Stimulated activated memory B cell treated with anti-CD40 and anti-IgM and Interleukin-4, amounts not matched to agents 10 μg/mL and 1 μg/mL and 100 μg/mL, for 72 hours (primary cell): ENCODE results near the gene MYO7B.

Experiments
- ATAC-seq: fragments of 150-1000 bp; cut with Tn5 transposase; 2 replicates; pipeline ENCODE4 v1.10.0; 2021
- H3K27ac Mint-ChIP-seq: one replicate; pipeline ENCODE4 v1.8.0; 2022; ENCODE audit warnings: mild to moderate bottlenecking, mixed read lengths
- H3K27me3 Mint-ChIP-seq: one replicate; pipeline ENCODE4 v1.8.0; 2022; ENCODE audit warnings: mixed read lengths
- H3K36me3 Mint-ChIP-seq: one replicate; pipeline ENCODE4 v1.8.0; 2022; ENCODE audit warnings: mixed read lengths
- H3K4me1 Mint-ChIP-seq: one replicate; pipeline ENCODE4 v1.8.0; 2022; ENCODE audit warnings: mixed read lengths
- H3K4me3 Mint-ChIP-seq: one replicate; pipeline ENCODE4 v1.8.0; 2022; ENCODE audit warnings: mild to moderate bottlenecking, moderate library complexity, mixed read lengths
- H3K9me3 Mint-ChIP-seq: one replicate; pipeline ENCODE4 v1.8.0; 2022; ENCODE audit warnings: mixed read lengths

The MYO7B gene

GRCh38 chr2:127581516-127582490 lies 46.3 kb downstream of the MYO7B start:
- H3K27ac Mint-ChIP-seq = no peak overlapping the region
- H3K27me3 Mint-ChIP-seq = no peaks in the 10 kb centered on the region
- no peaks in the 10 kb centered on the region for H3K9me3 Mint-ChIP-seq
- H3K4me3 Mint-ChIP-seq = no peak overlapping the region
- no peaks in the 10 kb centered on the region for H3K36me3 Mint-ChIP-seq
- H3K4me1 Mint-ChIP-seq = peaks cover 26% of the 10 kb centered on the region
- no peak for ATAC-seq

DNA sequence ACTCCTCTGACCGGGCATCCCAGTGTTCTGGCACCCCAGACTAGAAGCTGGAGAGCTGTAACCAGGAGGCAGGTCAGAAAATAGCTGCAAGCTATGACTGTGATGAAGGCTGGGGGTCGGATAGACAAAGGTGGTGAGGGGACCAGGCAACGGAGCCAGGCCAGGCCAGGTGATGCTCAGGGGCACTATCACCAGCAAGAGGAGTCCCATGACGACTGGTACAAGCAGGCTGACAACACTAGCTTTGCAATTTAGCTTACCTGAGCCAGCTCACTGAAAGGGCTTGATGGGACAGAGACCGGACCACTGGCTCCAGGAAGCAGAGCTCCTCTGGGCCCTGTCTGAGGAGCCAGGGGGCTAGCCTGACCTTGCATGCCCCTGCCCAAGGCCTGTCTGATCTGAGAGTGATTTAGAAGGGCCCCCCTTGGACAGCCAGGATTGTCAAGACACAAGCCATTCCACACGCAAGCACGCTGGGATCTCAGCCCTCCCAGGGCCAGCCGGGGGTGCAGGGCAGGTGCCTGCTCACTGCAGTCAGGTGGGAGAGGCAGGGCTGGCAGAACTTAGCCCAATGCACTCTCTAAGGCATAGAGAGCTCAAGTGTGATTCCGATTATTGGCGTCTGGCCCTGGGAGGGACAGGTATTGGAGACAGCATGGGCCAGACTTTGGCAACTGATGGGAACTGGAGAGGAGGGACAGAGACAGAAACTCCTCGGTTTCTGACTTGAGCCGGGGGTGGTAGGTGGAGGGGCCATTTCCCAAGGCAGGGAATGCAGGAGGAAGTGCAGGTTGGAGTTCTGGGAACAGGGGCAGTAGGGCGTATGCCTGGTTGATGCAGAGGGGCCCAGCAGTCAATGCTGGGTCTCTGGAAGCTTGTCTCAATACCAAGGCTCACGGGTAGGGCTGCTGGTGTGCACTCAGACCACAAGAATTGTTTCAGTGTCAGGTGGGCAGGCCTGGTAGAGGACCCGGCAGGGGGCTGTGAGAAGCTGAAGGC lies 47.7 kb downstream of the MYO7B start:
- Mint-ChIP-seq H3K9me3 (no peaks in the 10 kb centered on the region), H3K27ac (no peak overlapping the region), H3K27me3 (no peaks in the 10 kb centered on the region), H3K36me3 (no peaks in the 10 kb centered on the region), H3K4me3 (no peak overlapping the region), H3K4me1 (peaks cover 16% of the 10 kb centered on the region)
- peak; percentile 3 for ATAC-seq

DNA sequence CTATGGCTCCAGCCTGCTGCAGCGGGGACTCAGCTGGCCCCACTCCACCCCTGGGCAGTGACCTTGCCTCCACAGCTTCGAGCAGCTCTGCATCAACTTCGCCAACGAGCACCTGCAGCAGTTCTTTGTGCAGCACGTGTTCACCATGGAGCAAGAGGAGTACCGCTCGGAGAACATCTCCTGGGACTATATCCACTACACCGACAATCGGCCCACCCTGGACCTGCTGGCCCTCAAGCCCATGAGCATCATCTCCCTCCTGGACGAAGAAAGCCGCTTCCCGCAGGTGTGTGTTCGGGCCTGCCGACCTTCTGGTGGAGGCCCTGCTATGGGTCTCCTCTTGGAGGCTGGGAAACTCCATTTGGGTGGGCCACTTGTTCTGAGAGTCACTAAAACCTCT lies 48.6 kb downstream of the MYO7B start:
- H3K36me3 Mint-ChIP-seq = no peaks in the 10 kb centered on the region
- H3K27me3 Mint-ChIP-seq = no peaks in the 10 kb centered on the region
- H3K27ac Mint-ChIP-seq = no peak overlapping the region
- H3K9me3 Mint-ChIP-seq = no peaks in the 10 kb centered on the region
- H3K4me3 Mint-ChIP-seq = no peak overlapping the region
- H3K4me1 Mint-ChIP-seq = peaks cover 7% of the 10 kb centered on the region
- no peak for ATAC-seq

- no peaks in the 10 kb centered on the region for H3K9me3 Mint-ChIP-seq
- no peak overlapping the region for H3K27ac Mint-ChIP-seq
- H3K4me3 Mint-ChIP-seq = no peak overlapping the region
- peaks cover 6% of the 10 kb centered on the region for H3K4me1 Mint-ChIP-seq
- H3K27me3 Mint-ChIP-seq = no peaks in the 10 kb centered on the region
- no peak for ATAC-seq
- H3K36me3 Mint-ChIP-seq = no peaks in the 10 kb centered on the region
Measured at GRCh38 chr2:127584516-127585033, 49.1 kb downstream of the MYO7B start.

- ATAC-seq = no peak
- Mint-ChIP-seq H3K27ac (no peak overlapping the region), H3K4me1 (peaks cover 6% of the 10 kb centered on the region), H3K27me3 (no peaks in the 10 kb centered on the region), H3K36me3 (no peaks in the 10 kb centered on the region), H3K9me3 (no peaks in the 10 kb centered on the region), H3K4me3 (no peak overlapping the region)
Measured at GRCh38 chr2:127585270-127585807, 49.9 kb downstream of the MYO7B start.

- H3K27ac Mint-ChIP-seq = no peak overlapping the region
- no peak for ATAC-seq
- H3K36me3 Mint-ChIP-seq = no peaks in the 10 kb centered on the region
- no peaks in the 10 kb centered on the region for H3K27me3 Mint-ChIP-seq
- no peaks in the 10 kb centered on the region for H3K9me3 Mint-ChIP-seq
- H3K4me3 Mint-ChIP-seq = no peak overlapping the region
- H3K4me1 Mint-ChIP-seq = peaks cover 9% of the 10 kb centered on the region
Measured at GRCh38 chr2:127586136-127586535, 50.7 kb downstream of the MYO7B start.

GRCh38 chr2:127586746-127587295 lies 51.3 kb downstream of the MYO7B start:
- no peaks in the 10 kb centered on the region for H3K9me3 Mint-ChIP-seq

DNA sequence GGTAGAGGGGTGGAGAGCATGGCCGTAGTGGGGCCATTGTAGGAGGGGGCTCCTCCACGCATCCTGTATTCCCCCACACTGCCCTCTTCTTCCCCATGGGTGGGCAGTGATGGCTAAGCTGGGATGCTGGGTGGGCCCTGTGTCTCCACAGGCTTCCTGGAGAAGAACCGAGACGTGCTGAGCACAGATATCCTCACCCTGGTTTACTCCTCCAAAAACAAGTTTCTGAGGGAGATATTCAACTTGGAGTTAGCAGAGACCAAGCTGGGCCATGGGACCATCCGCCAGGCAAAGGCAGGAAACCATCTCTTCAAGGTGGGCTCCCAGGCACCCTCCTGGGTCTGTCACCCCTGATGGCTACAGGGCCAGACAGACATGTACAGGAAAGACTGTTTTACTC lies 52.8 kb downstream of the MYO7B start:
- H3K4me3 Mint-ChIP-seq = no peak overlapping the region
- no peaks in the 10 kb centered on the region for H3K27me3 Mint-ChIP-seq
- no peaks in the 10 kb centered on the region for H3K36me3 Mint-ChIP-seq
- H3K9me3 Mint-ChIP-seq = no peaks in the 10 kb centered on the region
- H3K4me1 Mint-ChIP-seq = peaks cover 15% of the 10 kb centered on the region
- no peak overlapping the region for H3K27ac Mint-ChIP-seq
- ATAC-seq = no peak

More at GRCh38 chr2:127586746-127587295, 51.3 kb downstream of the MYO7B start:
- Mint-ChIP-seq H3K4me1 (peaks cover 15% of the 10 kb centered on the region), H3K4me3 (no peak overlapping the region), H3K36me3 (no peaks in the 10 kb centered on the region), H3K27ac (no peak overlapping the region), H3K27me3 (no peaks in the 10 kb centered on the region)
- ATAC-seq = no peak

DNA sequence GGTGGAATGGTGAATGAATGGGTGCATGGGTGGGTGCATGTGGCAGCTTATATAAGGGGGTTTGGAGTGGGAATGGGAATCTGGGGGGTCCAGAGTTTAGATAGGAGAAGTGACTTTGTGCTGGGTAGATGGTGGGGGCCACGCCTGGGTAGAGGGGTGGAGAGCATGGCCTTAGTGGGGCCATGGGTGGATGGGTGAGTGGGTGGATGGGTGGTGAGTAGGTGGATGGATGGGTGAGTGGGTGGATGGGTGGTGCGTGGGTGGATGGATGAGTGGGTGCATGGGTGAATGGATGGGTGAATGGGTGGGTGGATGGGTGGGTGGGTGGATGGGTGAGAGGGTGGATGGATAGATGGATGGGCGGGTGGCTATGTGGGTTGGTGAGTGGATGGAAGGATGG lies 53.9 kb downstream of the MYO7B start:
- Mint-ChIP-seq H3K4me3 (no peak overlapping the region), H3K36me3 (no peaks in the 10 kb centered on the region), H3K27ac (no peak overlapping the region), H3K27me3 (no peaks in the 10 kb centered on the region), H3K9me3 (no peaks in the 10 kb centered on the region), H3K4me1 (peaks cover 20% of the 10 kb centered on the region)
- peak; percentile 14 for ATAC-seq

DNA sequence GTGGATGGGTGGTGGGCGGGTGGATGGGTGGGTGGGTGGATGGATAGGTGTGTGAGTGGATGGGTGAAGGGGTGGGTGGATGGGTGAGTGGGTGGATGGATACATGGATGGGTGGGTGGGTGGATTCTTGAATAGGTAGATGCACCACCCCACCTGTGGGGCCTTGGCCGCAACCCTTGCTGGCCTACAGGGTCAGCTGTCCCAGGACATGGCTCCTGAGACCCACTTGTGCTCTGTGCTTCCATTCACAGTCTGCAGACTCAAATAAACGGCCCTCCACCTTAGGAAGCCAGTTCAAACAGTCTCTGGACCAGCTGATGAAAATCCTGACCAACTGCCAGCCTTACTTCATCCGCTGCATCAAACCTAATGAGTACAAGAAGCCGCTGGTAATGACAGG lies 54.4 kb downstream of the MYO7B start:
- Mint-ChIP-seq H3K36me3 (no peaks in the 10 kb centered on the region), H3K4me3 (no peak overlapping the region), H3K4me1 (peaks cover 24% of the 10 kb centered on the region), H3K27ac (no peak overlapping the region), H3K9me3 (no peaks in the 10 kb centered on the region), H3K27me3 (no peaks in the 10 kb centered on the region)
- ATAC-seq = no peak

DNA sequence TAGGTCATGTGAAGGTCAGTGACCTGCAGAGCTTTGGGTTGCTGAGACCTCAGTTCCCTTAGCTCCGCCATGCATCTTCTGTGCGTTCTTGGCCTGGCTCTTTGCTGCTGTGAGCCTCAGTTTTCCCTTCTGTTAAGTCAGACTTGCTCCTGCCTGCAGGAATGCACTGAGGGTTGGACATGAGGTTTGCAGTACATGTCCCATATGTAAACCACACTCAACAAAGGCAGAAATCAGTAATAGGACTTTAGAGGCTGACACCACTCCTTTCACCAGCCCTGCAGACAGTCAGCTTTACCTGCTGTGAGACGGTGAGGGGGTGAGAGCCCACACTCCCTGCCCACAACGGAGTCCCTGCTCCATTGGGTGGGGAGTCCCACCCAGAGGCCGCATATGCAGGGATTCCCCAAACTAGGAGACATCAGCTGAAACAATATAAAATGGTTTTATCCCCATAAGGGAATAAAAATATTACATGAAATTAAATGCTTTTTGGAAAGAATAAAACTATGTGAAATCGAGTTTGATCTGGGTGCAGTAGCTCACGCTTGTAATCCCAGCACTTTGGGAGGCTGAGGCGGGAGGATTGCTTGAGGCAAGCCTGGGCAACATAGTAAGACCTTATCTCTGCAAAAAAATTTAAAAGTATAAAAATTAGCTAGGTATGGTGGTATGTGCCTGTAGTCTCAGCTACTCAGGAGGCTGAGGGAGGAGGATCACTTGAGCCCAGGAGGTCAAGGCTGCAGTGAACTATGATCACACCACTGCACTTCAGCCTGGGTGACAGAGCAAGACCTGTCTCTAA lies 55.1 kb downstream of the MYO7B start:
- no peaks in the 10 kb centered on the region for H3K27me3 Mint-ChIP-seq
- H3K9me3 Mint-ChIP-seq = peaks cover 3% of the 10 kb centered on the region
- peaks cover 32% of the 10 kb centered on the region for H3K4me1 Mint-ChIP-seq
- no peak overlapping the region for H3K4me3 Mint-ChIP-seq
- H3K27ac Mint-ChIP-seq = peak overlapping the region; percentile 51
- peaks cover 4% of the 10 kb centered on the region for H3K36me3 Mint-ChIP-seq
- no peak for ATAC-seq

GRCh38 chr2:127591221-127591923 lies 55.9 kb downstream of the MYO7B start:
- H3K27ac Mint-ChIP-seq = peak overlapping the region; percentile 51
- peak; percentile 84 for ATAC-seq

DNA sequence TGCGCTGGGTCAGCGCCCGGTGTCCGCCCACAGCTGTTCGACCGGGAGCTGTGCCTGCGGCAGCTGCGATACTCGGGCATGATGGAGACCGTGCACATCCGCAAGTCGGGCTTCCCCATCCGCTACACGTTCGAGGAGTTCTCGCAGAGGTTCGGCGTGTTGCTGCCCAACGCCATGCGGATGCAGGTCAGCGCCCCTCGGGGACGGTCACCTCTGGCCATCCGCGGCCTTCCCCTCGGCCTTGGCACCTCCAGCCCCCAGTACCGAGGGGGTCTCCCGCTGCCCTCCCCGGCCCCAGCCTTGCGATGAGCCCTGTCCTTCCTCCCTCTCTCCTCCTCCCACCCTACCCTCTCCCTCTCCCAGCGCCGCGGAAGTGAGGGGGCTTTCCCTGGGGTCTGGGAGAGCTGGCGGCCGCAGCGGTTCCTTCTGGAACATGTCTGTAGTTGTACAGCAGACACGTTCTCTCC lies 57.3 kb downstream of the MYO7B start:
- no peak overlapping the region for H3K4me3 Mint-ChIP-seq
- no peaks in the 10 kb centered on the region for H3K27me3 Mint-ChIP-seq
- peaks cover 8% of the 10 kb centered on the region for H3K36me3 Mint-ChIP-seq

More at GRCh38 chr2:127591221-127591923, 55.9 kb downstream of the MYO7B start:
- Mint-ChIP-seq H3K4me1 (peaks cover 33% of the 10 kb centered on the region), H3K27me3 (no peaks in the 10 kb centered on the region), H3K9me3 (peaks cover 5% of the 10 kb centered on the region), H3K4me3 (no peak overlapping the region), H3K36me3 (peaks cover 8% of the 10 kb centered on the region)

More for the DNA sequence above, 57.3 kb downstream of the MYO7B start:
- no peak overlapping the region for H3K27ac Mint-ChIP-seq
- no peak for ATAC-seq
- peaks cover 5% of the 10 kb centered on the region for H3K9me3 Mint-ChIP-seq
- H3K4me1 Mint-ChIP-seq = peaks cover 28% of the 10 kb centered on the region
